Umbilical cord (tissue), 2 donors: ENCODE results near the gene TMEM208. TPM values are rescaled to one million over a fixed set of nuclear protein-coding genes. Genes with fewer than 3 reads are reported as not detected.
A peak's percentile ranks its signal among the peaks of the same experiment; 100 is the strongest.

Experiments
- DNase-seq: peaks from one replicate; pipeline ENCODE4 v3.0.0-alpha.2; 2015; ENCODE audit warnings: low spot score
- total RNA-seq: library from RNA; depleted of rRNA; stranded (reverse); fragments of >200 nt; gene quantifications from one replicate; pipeline ENCODE4 v1.2.3, GENCODE V29; 2014; ENCODE audit warnings: low replicate concordance; ENCODE audit not compliant: insufficient read depth

The TMEM208 gene
- total RNA-seq, 1 donor from 2014 or later = 5.5 TPM

DNA sequence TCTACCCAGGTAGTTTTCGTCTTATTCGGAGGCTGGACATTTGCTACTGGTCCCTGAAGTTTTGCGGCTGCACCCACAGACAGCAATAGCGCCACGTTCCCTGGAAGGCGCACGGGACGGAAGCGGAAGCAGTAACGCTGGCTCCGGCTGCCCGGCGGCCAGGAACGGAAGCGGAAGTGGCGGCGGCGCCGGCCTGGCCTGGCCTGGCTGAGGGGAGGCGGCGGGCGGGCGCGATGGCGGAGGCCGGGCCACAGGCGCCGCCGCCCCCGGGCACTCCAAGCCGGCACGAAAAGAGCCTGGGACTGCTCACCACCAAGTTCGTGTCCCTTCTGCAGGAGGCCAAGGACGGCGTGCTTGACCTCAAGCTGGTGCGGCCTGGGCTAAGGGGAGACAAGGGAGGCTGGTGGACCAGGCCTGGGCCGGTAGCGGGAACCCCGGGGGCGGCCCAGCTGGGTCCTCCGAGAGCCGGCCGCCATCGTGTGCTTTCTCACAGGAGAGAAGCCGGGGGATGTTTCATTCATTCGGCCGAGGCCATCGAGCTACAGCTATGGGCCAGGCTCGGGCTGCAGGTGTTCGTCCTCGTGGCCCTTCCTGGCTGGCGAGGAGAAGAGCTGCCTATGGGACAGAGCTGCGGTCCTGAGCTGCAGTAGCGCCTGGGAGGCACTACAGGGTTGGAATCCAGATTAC is 34.8 kb upstream of the TMEM208 start, which contains the start of gene E2F4:
Gene E2F4 (plus strand): TSS at position 161 of the 687 bp plus-strand sequence. CDS start 73 bp downstream, at position 234.
- peak; percentile 90 for DNase-seq

GRCh38 chr16:67192781-67193361 is 34.1 kb upstream of the TMEM208 start:
- no peak for DNase-seq

- DNase-seq = no peak
Measured at GRCh38 chr16:67193536-67193935, 33.4 kb upstream of the TMEM208 start.

GRCh38 chr16:67194260-67194659 is 32.7 kb upstream of the TMEM208 start:
- no peak for DNase-seq

DNA sequence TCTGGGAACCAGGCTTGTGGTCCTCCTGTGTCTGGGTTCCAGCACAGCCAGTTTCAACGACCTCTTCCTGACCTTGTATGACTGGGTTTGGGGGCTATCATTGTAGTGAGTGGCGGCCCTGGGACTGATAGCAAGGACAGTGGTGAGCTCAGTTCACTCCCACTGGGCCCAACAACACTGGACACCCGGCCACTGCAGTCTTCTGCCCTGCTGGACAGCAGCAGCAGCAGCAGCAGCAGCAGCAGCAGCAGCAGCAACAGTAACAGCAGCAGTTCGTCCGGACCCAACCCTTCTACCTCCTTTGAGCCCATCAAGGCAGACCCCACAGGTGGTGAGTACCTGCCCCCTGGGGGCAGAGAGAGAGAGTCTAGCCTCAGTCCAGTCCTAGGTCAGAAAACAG is 31.3 kb upstream of the TMEM208 start:
- DNase-seq = no peak

- no peak for DNase-seq
Measured at GRCh38 chr16:67196881-67197280, 30.0 kb upstream of the TMEM208 start.

DNA sequence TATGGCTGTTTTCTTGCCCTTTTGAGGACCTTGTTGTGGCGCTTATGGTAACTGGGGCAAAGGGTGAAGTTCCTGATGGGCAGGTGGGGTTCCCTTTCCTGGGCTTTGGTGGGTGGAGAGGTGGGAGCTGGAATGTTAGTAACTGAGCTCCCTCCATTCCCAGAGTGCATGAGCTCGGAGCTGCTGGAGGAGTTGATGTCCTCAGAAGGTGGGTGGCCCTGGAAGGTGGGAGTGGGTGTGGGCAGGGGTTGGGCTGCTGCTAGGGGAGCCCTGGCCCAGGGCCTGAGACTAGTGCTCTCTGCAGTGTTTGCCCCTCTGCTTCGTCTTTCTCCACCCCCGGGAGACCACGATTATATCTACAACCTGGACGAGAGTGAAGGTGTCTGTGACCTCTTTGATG is 29.2 kb upstream of the TMEM208 start:
- no peak for DNase-seq

DNA sequence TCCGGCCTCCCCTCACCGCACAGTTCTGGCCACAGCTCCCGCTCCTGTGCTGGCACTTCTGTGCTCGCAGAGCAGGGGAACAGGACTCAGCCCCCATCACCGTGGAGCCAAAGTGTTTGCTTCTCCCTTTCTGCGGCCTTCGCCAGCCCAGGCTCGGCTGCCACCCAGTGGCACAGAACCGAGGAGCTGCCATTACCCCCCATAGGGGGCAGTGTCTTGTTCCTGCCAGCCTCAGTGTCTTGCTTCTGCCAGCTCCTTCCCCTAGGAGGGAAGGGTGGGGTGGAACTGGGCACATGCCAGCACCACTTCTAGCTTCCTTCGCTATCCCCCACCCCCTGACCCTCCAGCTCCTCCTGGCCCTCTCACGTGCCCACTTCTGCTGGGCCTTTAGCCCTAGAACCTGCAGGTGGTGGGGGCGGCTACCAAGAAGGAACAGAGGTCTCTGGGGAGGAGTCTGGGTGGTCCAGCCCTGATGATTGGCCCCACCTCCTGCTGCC is 28.6 kb upstream of the TMEM208 start:
- DNase-seq = no peak

DNA sequence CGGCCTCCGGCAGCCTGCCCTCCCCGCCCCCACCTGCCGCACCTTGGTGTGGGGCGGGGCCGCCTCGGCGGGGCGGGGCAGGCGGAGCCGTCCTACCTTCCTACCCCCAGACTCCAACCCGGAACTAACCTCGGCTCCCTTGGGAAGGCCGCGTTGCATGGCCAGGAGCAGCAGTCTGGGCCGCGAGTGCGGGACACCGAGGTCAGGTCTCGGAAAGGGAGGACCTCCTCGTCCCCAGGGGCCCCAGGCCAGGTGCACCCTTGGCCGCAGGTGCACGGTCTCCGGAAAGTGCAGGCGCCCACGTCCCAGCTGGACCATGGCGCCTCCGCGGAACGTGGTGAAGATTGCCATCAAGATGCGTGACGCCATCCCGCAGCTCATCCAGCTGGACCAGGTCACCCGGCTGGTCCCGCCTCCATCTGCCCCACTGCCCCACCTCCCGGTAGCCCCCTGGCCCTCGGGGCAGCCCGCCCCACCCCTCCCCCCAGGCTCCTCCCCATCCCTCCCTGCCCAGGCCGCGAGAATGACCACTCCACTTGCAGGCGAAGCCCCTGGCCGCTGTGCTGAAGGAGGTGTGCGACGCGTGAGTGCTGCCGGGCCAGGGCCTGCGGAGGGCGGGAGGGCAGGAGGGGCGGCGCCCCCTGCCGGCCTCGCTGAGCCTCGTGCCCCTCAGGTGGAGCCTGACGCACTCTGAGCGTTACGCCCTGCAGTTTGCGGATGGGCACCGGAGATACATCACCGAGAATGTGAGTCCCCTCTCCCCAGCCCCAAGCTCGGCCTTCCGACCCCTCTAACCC is 27.7 kb upstream of the TMEM208 start, which contains the start of gene ELMO3:
Gene ELMO3 (plus strand): TSS at position 121 of the 797 bp plus-strand sequence. CDS start 196 bp downstream, at position 317.
- DNase-seq = no peak

- DNase-seq = no peak
Measured at GRCh38 chr16:67199808-67200198, 27.1 kb upstream of the TMEM208 start.

GRCh38 chr16:67200491-67200890 is 26.4 kb upstream of the TMEM208 start:
- no peak for DNase-seq

DNA sequence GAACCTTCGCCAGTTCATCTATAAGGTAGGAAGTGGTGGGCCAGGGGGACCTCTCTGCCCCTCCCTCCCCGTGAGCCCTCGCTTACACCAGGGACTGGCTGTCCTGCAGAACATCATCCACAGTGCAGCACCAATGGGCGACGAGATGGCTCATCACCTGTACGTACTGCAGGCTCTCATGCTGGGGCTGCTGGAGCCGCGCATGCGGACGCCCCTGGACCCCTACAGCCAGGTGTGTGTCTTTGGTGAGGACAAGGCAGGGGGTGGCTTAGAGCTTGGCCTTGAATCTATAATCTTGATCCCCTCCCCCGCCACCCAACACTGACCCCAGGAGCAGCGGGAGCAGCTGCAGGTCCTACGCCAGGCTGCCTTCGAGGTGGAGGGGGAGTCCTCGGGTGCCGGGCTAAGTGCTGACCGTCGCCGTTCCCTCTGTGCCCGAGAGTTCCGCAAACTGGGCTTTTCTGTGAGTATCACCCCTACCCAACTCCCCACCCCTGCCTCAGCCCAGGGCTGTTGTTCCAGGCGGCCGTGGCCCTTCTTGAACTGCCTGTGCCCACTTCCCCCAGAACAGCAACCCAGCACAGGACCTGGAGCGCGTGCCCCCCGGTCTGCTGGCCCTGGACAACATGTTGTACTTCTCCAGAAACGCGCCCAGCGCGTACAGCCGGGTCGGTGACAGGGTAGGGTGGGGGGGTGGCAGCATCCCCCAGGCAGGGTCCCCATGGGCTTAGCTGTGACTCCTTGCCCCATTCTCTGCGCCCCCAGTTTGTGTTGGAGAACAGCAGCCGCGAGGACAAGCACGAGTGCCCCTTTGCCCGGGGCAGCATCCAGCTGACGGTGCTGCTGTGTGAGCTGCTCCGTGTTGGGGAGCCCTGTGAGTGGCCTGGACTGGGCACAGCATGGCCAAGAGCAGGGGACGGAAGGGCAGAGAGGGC is 25.3 kb upstream of the TMEM208 start:
- DNase-seq = no peak

GRCh38 chr16:67202426-67202825 is 24.5 kb upstream of the TMEM208 start:
- no peak for DNase-seq

GRCh38 chr16:67202956-67203493 is 23.9 kb upstream of the TMEM208 start:
- DNase-seq = no peak

DNA sequence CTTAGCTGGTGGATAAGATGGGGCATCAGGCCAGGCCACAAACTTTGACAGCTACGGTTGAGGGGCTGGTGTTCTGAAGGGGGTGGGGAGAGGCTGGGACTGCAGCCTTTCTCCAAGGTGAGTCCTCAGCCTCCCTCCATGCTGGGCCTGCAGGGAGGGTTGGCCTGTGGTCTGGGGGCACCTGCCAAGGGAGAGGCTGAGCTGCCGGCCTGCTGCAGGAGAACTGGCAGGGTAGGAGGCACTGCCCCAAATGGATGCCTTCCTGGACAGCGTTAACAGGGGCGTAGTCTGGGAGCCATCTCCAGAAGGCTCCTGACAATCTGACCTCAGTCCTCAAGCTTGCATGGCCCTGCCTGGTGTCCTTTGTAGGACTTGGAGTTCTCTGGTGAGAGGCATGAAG is 22.9 kb upstream of the TMEM208 start:
- DNase-seq = no peak

DNA sequence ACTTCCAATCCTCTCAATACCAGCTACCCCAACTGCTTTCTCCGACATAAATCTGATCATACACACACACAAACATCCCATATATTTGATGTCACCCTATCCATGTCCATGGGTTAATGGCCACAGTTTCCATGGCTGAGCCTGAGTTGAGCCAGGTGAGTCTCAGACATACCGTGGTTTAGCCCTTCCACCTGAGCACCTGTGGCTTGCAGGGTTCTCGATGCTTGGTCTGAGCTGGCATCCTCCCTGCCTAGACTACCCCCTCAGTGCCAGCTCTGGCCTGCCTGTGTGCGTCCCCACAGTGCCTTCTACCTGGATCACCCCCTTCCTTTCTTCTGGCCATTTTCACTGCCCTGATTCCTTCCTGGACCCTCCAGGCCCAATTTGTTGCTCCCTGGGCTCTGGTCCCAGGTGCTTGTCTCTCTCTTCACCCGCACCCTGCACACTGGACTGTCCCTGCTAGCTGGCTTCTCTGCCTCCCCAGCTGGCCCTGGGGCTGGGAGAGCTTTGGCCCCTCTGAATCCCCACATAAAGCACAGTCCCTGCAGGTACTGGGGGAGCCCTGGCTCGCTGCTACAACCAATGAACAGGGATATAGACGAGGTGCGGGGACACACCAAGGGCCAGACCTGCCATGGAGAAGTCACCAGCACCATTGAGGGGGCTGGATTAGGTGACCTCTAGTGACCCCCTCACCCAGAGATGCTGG is 20.6 kb upstream of the TMEM208 start:
- DNase-seq = no peak

- no peak for DNase-seq
Measured at GRCh38 chr16:67206838-67207248, 20.1 kb upstream of the TMEM208 start.

GRCh38 chr16:67207249-67208091 is 19.5 kb upstream of the TMEM208 start:
- DNase-seq = no peak

DNA sequence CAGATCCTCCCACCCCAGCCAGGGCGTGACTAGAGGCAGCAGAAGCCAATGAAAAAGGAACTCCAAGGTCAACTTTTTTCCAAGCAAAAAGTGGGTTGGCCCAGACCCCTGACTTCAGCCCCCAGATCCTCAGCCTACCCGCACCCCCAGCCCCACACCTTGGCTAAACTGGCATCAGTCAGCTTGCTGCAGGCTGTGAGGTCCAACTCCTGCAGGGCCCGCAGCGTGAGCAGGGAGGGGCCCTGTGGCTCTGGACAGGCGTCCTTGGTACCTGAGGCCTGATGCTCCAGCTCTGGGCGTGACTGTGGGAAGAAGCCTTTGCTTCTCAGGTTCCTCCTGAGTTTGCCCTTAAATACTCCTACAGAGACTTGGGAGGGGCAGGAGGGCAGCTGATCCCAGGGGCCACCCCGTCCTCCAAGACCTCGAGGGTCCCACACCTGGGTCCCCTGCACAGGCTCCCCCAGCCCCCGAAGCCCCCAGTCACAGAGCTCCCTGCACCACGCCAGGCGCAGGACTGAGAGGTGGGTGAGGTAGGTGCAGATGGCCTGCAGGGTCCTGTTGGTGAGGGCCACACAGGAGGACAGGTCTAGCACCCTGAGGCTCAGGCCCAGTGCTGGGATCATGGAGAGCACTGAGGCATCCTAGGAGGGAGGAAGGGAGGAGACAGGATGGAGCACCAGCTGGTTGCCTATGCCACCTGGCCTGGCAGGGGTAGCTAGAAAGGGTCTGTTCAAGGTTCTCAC is 18.6 kb upstream of the TMEM208 start:
- DNase-seq = no peak
